GM12878 (cell line): Measurements from ENCODE around the gene PPP3CA. TPM values are rescaled to one million over a fixed set of nuclear protein-coding genes. Genes with fewer than 3 reads are reported as not detected.

Source experiments
- ATAC-seq: fragments of 200-7000 bp; cut with Tn5 transposase; 3 replicates; pipeline ENCODE4 v1.9.1; 2020; ENCODE audit warnings: mild to moderate bottlenecking, moderate library complexity
- BruUV-seq: library from RNA; stranded (reverse); fragments of 400-500 nt; replicated peaks from 2 replicates; lab custom pipeline; 2021; lab: Mats Ljungman, UMichigan
- CTCF ChIA-PET: fragments of 300-600 bp; sonication (Branson Sonifier 250); formaldehyde crosslinking; extraction: SDS; loops from one replicate; lab custom pipeline; 2021; ENCODE audit warnings: inconsistent platforms; lab: Yijun Ruan, JAX
- POLR2A ChIA-PET: fragments of 350-600 bp; formaldehyde crosslinking; extraction: SDS; loops from one replicate; lab custom pipeline; 2021; ENCODE audit warnings: inconsistent platforms; lab: Charles Lee
- RAD21 ChIA-PET: fragments of 300-600 bp; sonication (Branson Sonifier 250); formaldehyde crosslinking; loops from one replicate; lab custom pipeline; 2023; ENCODE audit warnings: antibody characterized with exemption; ENCODE audit not compliant: unreplicated experiment; lab: Charles Lee
- SMC1A ChIA-PET: fragments of 300-600 bp; sonication (Branson Sonifier 250); formaldehyde crosslinking; loops from one replicate; lab custom pipeline; 2023; ENCODE audit not compliant: unreplicated experiment, uncharacterized antibody; lab: Charles Lee
- DNase-seq: peaks from one replicate; pipeline ENCODE4 v3.0.0-alpha.2; 2011; ENCODE audit warnings: low read depth, low spot score
- FAIRE-seq: peaks from 3 replicates; lab custom pipeline; 2011; peaks lifted over from hg19 to GRCh38; lab: Jason Lieb, UNC
- H2AFZ ChIP-seq: 2 replicates; pipeline ENCODE4 v1.6.0; 2011; ENCODE audit warnings: low read depth, low read length, control low read depth; ENCODE audit not compliant: control insufficient read depth
- H3K27ac ChIP-seq: 2 replicates; pipeline ENCODE4 v1.5.1; 2011; ENCODE audit warnings: control low read depth; ENCODE audit not compliant: control insufficient read depth, insufficient read depth
- H3K27me3 ChIP-seq, 2 experiments: replicated peaks in 1 of 2; 2 replicates each; pipeline versions ENCODE4 v1.6.0 to v1.6.1; 2011; ENCODE audit warnings: low read length in 1 of 2; ENCODE audit not compliant: control insufficient read depth in 2 of 2, insufficient read depth in 2 of 2
- H3K36me3 ChIP-seq, 2 experiments: 2 replicates each; pipeline ENCODE4 v1.5.1; 2011; ENCODE audit warnings: low read length in 1 of 2; ENCODE audit not compliant: control insufficient read depth in 2 of 2, insufficient read depth in 2 of 2
- H3K4me1 ChIP-seq: 2 replicates; pipeline ENCODE4 v1.6.1; 2011; ENCODE audit warnings: mild to moderate bottlenecking, low read length, moderate library complexity, mixed read lengths; ENCODE audit not compliant: control insufficient read depth, insufficient read depth
- H3K4me2 ChIP-seq: 2 replicates; pipeline ENCODE4 v1.6.0; 2011; ENCODE audit warnings: control low read depth; ENCODE audit not compliant: control insufficient read depth, insufficient read depth
- H3K4me3 ChIP-seq: fragments of 200-600 bp; sonication (generic); 2 replicates; pipeline ENCODE4 v1.5.1; 2016
- H3K79me2 ChIP-seq: 2 replicates; pipeline ENCODE4 v1.6.0; 2011; ENCODE audit warnings: low read length; ENCODE audit not compliant: control insufficient read depth, insufficient read depth
- H3K9ac ChIP-seq: 2 replicates; pipeline ENCODE4 v1.8.0; 2011; ENCODE audit warnings: low read length, control low read depth, mixed read lengths; ENCODE audit not compliant: control insufficient read depth, insufficient read depth
- H3K9me3 ChIP-seq: replicated peaks from 3 replicates; pipeline ENCODE4 v1.5.1; 2011; ENCODE audit warnings: mild to moderate bottlenecking, low read length; ENCODE audit not compliant: control insufficient read depth, insufficient read depth
- H4K20me1 ChIP-seq: 2 replicates; pipeline ENCODE4 v1.6.0; 2011; ENCODE audit not compliant: control insufficient read depth, insufficient read depth
- ASH2L ChIP-seq: fragments of 300-600, 200-600 bp; sonication (generic); IDR thresholded peaks from 2 replicates; pipeline ENCODE4 v1.6.1; 2017; ENCODE audit warnings: low read depth, mild to moderate bottlenecking, borderline replicate concordance
- LARP7 ChIP-seq: fragments of 450-650 bp; IDR thresholded peaks from 2 replicates; pipeline ENCODE4 v1.6.1; 2017; ENCODE audit warnings: mild to moderate bottlenecking
- MYB ChIP-seq: fragments of 150-350 bp; IDR thresholded peaks from 2 replicates; pipeline ENCODE4 v1.6.1; 2014; ENCODE audit warnings: mild to moderate bottlenecking, low read depth, low read length, borderline replicate concordance
- PAX5 ChIP-seq: IDR thresholded peaks from 2 replicates; pipeline ENCODE4 v1.6.1; 2011; ENCODE audit warnings: low read depth, low read length, borderline replicate concordance
- RUNX3 ChIP-seq: IDR thresholded peaks from 2 replicates; pipeline ENCODE4 v1.6.1; 2012; ENCODE audit warnings: low read length, inconsistent platforms
- ZNF622 ChIP-seq: fragments of 450-650 bp; IDR thresholded peaks from 2 replicates; pipeline ENCODE4 v1.6.1; 2017; ENCODE audit warnings: mild to moderate bottlenecking, inconsistent platforms
- ZSCAN29 ChIP-seq: fragments of 450-650 bp; IDR thresholded peaks from 2 replicates; pipeline ENCODE4 v1.6.1; 2017; ENCODE audit warnings: mild to moderate bottlenecking, moderate library complexity
- in situ Hi-C: fragments of 300-500 bp; cut with MboI; formaldehyde crosslinking; loops from 9 replicates; pipeline ENCODE4 v1.14.3; 2018; ENCODE audit warnings: mixed read lengths
- intact Hi-C: fragments of 100-400 bp; cut with micrococcal nuclease; formaldehyde crosslinking; loops from one replicate; pipeline ENCODE4 v1.14.2; 2022; ENCODE audit not compliant: unreplicated experiment
- polyA plus RNA-seq, 11 experiments: library from polyadenylated mRNA; depleted of rRNA in 4 of 11; unstranded in 6 of 11; stranded (reverse) in 5 of 11; fragments of >200 nt; fragmentation: Nextera tagmentation in 4 of 11; fragmentation: Illumina TruSeq in 1 of 11; extraction: Ambion mirVana in 4 of 11; extraction: Trizol in 1 of 11; gene quantifications; 1 replicate in 1 of 11; 2 replicates in 10 of 11; pipeline versions ENCODE4 v1.2.1 to v1.2.3, GENCODE V29; 2011 to 2016; ENCODE audit warnings: inconsistent platforms in 2 of 11, missing spikeins in 2 of 11, low read depth in 1 of 11
- total RNA-seq, 4 experiments: library from RNA; depleted of rRNA in 3 of 4; stranded (reverse); fragments of >200 nt in 3 of 4; fragmentation: Illumina TruSeq in 1 of 4; extraction: Trizol in 1 of 4; gene quantifications; 2 replicates each; pipeline versions ENCODE4 v1.2.1 to v1.2.3, GENCODE V29; 2013 to 2021
- TF ChIP-seq, protein P1 (sequence below): fragments of 450-650 bp; IDR thresholded peaks from 2 replicates; pipeline ENCODE4 v1.6.1; 2017; ENCODE audit warnings: low read depth, mild to moderate bottlenecking, moderate library complexity
- TF ChIP-seq, protein P2 (sequence below): fragments of 450-650 bp; IDR thresholded peaks from 2 replicates; pipeline ENCODE4 v1.6.1; 2017; ENCODE audit warnings: mild to moderate bottlenecking, low read depth, inconsistent platforms; ENCODE audit not compliant: poor library complexity, severe bottlenecking
- TF ChIP-seq, protein P3 (sequence below): fragments of 150-350 bp; IDR thresholded peaks from 2 replicates; pipeline ENCODE4 v1.6.1; 2014; ENCODE audit warnings: mild to moderate bottlenecking, low read depth, low read length

The PPP3CA gene
- total and polyA plus RNA-seq, 10 of the 15 experiments (the other 5 are each of a cell fraction or from before 2014, with no cell fraction given), result 0.33 to 9.0 (median 1.0) TPM

DNA sequence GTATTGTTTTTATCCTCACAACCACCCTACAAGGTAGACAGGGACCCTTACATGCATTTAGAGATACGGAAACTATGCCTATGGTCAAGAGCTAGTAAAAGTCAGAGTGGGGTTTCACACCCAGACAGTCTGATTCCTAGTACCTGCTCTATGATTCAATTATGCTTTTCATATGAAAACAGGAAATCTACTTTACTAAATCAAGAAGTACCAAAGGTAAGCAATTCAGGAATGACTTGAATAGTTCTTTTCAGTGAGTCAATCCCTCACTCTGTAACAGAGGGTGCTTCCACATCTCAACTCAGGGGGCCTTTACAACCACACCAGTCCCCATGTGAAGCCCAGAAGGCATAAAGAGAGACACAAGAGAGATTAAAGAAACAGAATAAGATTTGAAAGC, 191.4 kb downstream of the PPP3CA start (continued):
- TF ChIP-seq, protein P1, sequence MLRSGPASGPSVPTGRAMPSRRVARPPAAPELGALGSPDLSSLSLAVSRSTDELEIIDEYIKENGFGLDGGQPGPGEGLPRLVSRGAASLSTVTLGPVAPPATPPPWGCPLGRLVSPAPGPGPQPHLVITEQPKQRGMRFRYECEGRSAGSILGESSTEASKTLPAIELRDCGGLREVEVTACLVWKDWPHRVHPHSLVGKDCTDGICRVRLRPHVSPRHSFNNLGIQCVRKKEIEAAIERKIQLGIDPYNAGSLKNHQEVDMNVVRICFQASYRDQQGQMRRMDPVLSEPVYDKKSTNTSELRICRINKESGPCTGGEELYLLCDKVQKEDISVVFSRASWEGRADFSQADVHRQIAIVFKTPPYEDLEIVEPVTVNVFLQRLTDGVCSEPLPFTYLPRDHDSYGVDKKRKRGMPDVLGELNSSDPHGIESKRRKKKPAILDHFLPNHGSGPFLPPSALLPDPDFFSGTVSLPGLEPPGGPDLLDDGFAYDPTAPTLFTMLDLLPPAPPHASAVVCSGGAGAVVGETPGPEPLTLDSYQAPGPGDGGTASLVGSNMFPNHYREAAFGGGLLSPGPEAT, result no peak
- TF ChIP-seq ZSCAN29 (no peak), LARP7 (no peak), ASH2L (no peak), ZNF622 (no peak)
- TF ChIP-seq, protein P2, sequence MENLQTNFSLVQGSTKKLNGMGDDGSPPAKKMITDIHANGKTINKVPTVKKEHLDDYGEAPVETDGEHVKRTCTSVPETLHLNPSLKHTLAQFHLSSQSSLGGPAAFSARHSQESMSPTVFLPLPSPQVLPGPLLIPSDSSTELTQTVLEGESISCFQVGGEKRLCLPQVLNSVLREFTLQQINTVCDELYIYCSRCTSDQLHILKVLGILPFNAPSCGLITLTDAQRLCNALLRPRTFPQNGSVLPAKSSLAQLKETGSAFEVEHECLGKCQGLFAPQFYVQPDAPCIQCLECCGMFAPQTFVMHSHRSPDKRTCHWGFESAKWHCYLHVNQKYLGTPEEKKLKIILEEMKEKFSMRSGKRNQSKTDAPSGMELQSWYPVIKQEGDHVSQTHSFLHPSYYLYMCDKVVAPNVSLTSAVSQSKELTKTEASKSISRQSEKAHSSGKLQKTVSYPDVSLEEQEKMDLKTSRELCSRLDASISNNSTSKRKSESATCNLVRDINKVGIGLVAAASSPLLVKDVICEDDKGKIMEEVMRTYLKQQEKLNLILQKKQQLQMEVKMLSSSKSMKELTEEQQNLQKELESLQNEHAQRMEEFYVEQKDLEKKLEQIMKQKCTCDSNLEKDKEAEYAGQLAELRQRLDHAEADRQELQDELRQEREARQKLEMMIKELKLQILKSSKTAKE, result no peak

DNA sequence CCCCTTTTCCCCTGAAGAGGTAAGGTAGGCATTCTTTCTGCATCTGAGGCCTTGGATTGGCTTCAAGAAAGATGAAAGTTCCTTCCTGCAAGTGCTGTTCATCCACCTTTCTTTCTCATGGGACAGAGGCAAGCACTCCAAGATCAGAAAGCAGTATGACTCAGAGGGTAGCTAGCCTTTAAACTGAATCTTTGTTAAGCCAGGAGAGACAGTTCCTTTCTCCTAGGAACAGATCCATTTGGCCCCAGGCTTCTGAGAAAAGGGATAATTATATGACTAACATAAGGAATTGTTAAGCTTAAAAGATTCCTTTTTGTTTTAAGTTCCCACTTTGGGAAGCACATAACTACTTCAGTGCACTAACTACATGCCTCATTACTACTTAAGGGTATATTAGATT, 192.0 kb downstream of the PPP3CA start:
- ATAC-seq (no peak), DNase-seq (no peak), FAIRE-seq (no peak)
- Histone ChIP-seq H3K27me3 (no peaks in the 10 kb centered on the region), H3K4me3 (no peak overlapping the region), H3K27ac (no peak overlapping the region), H3K4me2 (no peak overlapping the region), H4K20me1 (no peaks in the 10 kb centered on the region), H3K9me3 (no peaks in the 10 kb centered on the region), H3K4me1 (peaks cover 13% of the 10 kb centered on the region), H3K9ac (no peak overlapping the region), H2AFZ (no peak overlapping the region), H3K79me2 (no peaks in the 10 kb centered on the region), H3K36me3 (no peaks in the 10 kb centered on the region)
- ChIA-PET CTCF (interaction anchor here (0.7 to 0.8 kb wide), 2 partner anchors 9 to 14 kb away, joined by 3 read pairs; no protein-coding TSS in a partner anchor), SMC1A (no interaction called here), POLR2A (no interaction called here), RAD21 (interaction anchor here (1.7 kb wide), 1 partner anchor 14 kb away, joined by 4 read pairs; no protein-coding TSS in a partner anchor)
- TF ChIP-seq PAX5, result no peak
- TF ChIP-seq RUNX3, result no peak
- TF ChIP-seq MYB, result no peak
- TF ChIP-seq, protein P3, sequence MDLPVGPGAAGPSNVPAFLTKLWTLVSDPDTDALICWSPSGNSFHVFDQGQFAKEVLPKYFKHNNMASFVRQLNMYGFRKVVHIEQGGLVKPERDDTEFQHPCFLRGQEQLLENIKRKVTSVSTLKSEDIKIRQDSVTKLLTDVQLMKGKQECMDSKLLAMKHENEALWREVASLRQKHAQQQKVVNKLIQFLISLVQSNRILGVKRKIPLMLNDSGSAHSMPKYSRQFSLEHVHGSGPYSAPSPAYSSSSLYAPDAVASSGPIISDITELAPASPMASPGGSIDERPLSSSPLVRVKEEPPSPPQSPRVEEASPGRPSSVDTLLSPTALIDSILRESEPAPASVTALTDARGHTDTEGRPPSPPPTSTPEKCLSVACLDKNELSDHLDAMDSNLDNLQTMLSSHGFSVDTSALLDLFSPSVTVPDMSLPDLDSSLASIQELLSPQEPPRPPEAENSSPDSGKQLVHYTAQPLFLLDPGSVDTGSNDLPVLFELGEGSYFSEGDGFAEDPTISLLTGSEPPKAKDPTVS, result no peak
- intact Hi-C loops, result loop anchor here (5.0 kb wide), 1 partner anchor 138 kb away; no protein-coding TSS in a partner anchor
- no TSS peak for BruUV-seq
- in situ Hi-C loops, result no loop called here
